Measurements from ENCODE around the gene FOLR3. TPM values are rescaled to one million over a fixed set of nuclear protein-coding genes. Genes with fewer than 3 reads are reported as not detected.
A peak's percentile ranks its signal among the peaks of the same experiment; 100 is the strongest.

FOLR3 gene
- total and polyA plus RNA-seq, 9 of the 15 experiments (the other 6 are each of a cell fraction or from before 2014, with no cell fraction given): not detected

DNA sequence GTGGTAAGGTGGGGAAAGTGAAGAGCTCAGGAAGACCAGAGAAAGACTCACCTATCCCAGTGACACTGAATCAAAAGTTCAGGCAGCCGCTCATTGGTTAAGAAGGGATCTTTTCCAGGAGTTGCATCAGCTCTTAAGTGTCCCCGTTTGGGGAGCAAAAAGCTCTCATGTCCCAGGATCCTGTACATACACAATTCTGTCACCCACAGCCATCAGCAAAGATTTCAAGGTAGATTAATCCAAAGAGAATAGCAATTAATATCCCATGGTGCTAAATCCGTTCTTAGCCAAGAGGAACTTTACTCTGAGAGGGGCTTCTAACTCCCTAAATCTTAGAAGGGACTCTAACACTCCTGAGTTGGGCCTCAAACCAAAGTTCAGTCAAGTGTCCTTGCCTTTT, 19.3 kb downstream of the FOLR3 start (continued):
- TF ChIP-seq NR2C1 (IDR thresholded peaks at IDR 0.05) (no peak), NR2C1 (tag; IDR thresholded peaks at IDR 0.05) (peak; percentile 44; the same call in 1 of the 2 replicates), ETV1 (tag; conservative IDR thresholded peaks at IDR 0.05; ENCODE audit: low read depth) (no peak), MTF1 (CRISPR knock-in tag; IDR thresholded peaks at IDR 0.05; ENCODE audit: borderline replicate concordance) (no peak), MBD2 (IDR thresholded peaks at IDR 0.05; ENCODE audit: borderline replicate concordance, low read depth) (no peak), KHSRP (IDR thresholded peaks at IDR 0.05) (no peak), CBFB (CRISPR knock-in tag; IDR thresholded peaks at IDR 0.05) (no peak), ZBTB40 (IDR thresholded peaks at IDR 0.05) (no peak), ZBTB40 (CRISPR knock-in tag; IDR thresholded peaks at IDR 0.05) (no peak), U2AF2 (optimal IDR thresholded peaks at IDR 0.05; ENCODE audit: low read depth, low read length) (no peak), ESRRA (IDR thresholded peaks at IDR 0.05; ENCODE audit: borderline replicate concordance, low read depth) (no peak), L3MBTL2 (IDR thresholded peaks at IDR 0.05) (peak; percentile 58; the same call in 1 of the 2 replicates)
- TF ChIP-seq, protein P1, sequence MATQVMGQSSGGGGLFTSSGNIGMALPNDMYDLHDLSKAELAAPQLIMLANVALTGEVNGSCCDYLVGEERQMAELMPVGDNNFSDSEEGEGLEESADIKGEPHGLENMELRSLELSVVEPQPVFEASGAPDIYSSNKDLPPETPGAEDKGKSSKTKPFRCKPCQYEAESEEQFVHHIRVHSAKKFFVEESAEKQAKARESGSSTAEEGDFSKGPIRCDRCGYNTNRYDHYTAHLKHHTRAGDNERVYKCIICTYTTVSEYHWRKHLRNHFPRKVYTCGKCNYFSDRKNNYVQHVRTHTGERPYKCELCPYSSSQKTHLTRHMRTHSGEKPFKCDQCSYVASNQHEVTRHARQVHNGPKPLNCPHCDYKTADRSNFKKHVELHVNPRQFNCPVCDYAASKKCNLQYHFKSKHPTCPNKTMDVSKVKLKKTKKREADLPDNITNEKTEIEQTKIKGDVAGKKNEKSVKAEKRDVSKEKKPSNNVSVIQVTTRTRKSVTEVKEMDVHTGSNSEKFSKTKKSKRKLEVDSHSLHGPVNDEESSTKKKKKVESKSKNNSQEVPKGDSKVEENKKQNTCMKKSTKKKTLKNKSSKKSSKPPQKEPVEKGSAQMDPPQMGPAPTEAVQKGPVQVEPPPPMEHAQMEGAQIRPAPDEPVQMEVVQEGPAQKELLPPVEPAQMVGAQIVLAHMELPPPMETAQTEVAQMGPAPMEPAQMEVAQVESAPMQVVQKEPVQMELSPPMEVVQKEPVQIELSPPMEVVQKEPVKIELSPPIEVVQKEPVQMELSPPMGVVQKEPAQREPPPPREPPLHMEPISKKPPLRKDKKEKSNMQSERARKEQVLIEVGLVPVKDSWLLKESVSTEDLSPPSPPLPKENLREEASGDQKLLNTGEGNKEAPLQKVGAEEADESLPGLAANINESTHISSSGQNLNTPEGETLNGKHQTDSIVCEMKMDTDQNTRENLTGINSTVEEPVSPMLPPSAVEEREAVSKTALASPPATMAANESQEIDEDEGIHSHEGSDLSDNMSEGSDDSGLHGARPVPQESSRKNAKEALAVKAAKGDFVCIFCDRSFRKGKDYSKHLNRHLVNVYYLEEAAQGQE (IDR thresholded peaks at IDR 0.05; ENCODE audit: borderline replicate concordance): no peak
- TF ChIP-seq, protein P1 (CRISPR knock-in tag; IDR thresholded peaks at IDR 0.05; ENCODE audit: low read depth): no peak
